GM12878 (cell line): ENCODE results near the gene TTLL8. TPM values are rescaled to one million over a fixed set of nuclear protein-coding genes. Genes with fewer than 3 reads are reported as not detected.

Experiments used
- ATAC-seq: fragments of 200-7000 bp; cut with Tn5 transposase; 3 replicates; pipeline ENCODE4 v1.9.1; 2020; ENCODE audit warnings: mild to moderate bottlenecking, moderate library complexity
- BruUV-seq: library from RNA; stranded (reverse); fragments of 400-500 nt; replicated peaks from 2 replicates; lab custom pipeline; 2021; lab: Mats Ljungman, UMichigan
- CTCF ChIA-PET: fragments of 300-600 bp; sonication (Branson Sonifier 250); formaldehyde crosslinking; extraction: SDS; loops from one replicate; lab custom pipeline; 2021; ENCODE audit warnings: inconsistent platforms; lab: Yijun Ruan, JAX
- POLR2A ChIA-PET: fragments of 350-600 bp; formaldehyde crosslinking; extraction: SDS; loops from one replicate; lab custom pipeline; 2021; ENCODE audit warnings: inconsistent platforms; lab: Charles Lee
- RAD21 ChIA-PET: fragments of 300-600 bp; sonication (Branson Sonifier 250); formaldehyde crosslinking; loops from one replicate; lab custom pipeline; 2023; ENCODE audit warnings: antibody characterized with exemption; ENCODE audit not compliant: unreplicated experiment; lab: Charles Lee
- SMC1A ChIA-PET: fragments of 300-600 bp; sonication (Branson Sonifier 250); formaldehyde crosslinking; loops from one replicate; lab custom pipeline; 2023; ENCODE audit not compliant: unreplicated experiment, uncharacterized antibody; lab: Charles Lee
- DNase-seq: peaks from one replicate; pipeline ENCODE4 v3.0.0-alpha.2; 2011; ENCODE audit warnings: low read depth, low spot score
- FAIRE-seq: peaks from 3 replicates; lab custom pipeline; 2011; peaks lifted over from hg19 to GRCh38; lab: Jason Lieb, UNC
- H2AFZ ChIP-seq: 2 replicates; pipeline ENCODE4 v1.6.0; 2011; ENCODE audit warnings: low read depth, low read length, control low read depth; ENCODE audit not compliant: control insufficient read depth
- H3K27ac ChIP-seq: 2 replicates; pipeline ENCODE4 v1.5.1; 2011; ENCODE audit warnings: control low read depth; ENCODE audit not compliant: control insufficient read depth, insufficient read depth
- H3K27me3 ChIP-seq, 2 experiments: replicated peaks in 1 of 2; 2 replicates each; pipeline versions ENCODE4 v1.6.0 to v1.6.1; 2011; ENCODE audit warnings: low read length in 1 of 2; ENCODE audit not compliant: control insufficient read depth in 2 of 2, insufficient read depth in 2 of 2
- H3K36me3 ChIP-seq, 2 experiments: 2 replicates each; pipeline ENCODE4 v1.5.1; 2011; ENCODE audit warnings: low read length in 1 of 2; ENCODE audit not compliant: control insufficient read depth in 2 of 2, insufficient read depth in 2 of 2
- H3K4me1 ChIP-seq: 2 replicates; pipeline ENCODE4 v1.6.1; 2011; ENCODE audit warnings: mild to moderate bottlenecking, low read length, moderate library complexity, mixed read lengths; ENCODE audit not compliant: control insufficient read depth, insufficient read depth
- H3K4me2 ChIP-seq: 2 replicates; pipeline ENCODE4 v1.6.0; 2011; ENCODE audit warnings: control low read depth; ENCODE audit not compliant: control insufficient read depth, insufficient read depth
- H3K4me3 ChIP-seq: fragments of 200-600 bp; sonication (generic); 2 replicates; pipeline ENCODE4 v1.5.1; 2016
- H3K79me2 ChIP-seq: 2 replicates; pipeline ENCODE4 v1.6.0; 2011; ENCODE audit warnings: low read length; ENCODE audit not compliant: control insufficient read depth, insufficient read depth
- H3K9ac ChIP-seq: 2 replicates; pipeline ENCODE4 v1.8.0; 2011; ENCODE audit warnings: low read length, control low read depth, mixed read lengths; ENCODE audit not compliant: control insufficient read depth, insufficient read depth
- H3K9me3 ChIP-seq: replicated peaks from 3 replicates; pipeline ENCODE4 v1.5.1; 2011; ENCODE audit warnings: mild to moderate bottlenecking, low read length; ENCODE audit not compliant: control insufficient read depth, insufficient read depth
- H4K20me1 ChIP-seq: 2 replicates; pipeline ENCODE4 v1.6.0; 2011; ENCODE audit not compliant: control insufficient read depth, insufficient read depth
- ATF2 ChIP-seq: IDR thresholded peaks from 2 replicates; pipeline ENCODE4 v1.6.1; 2012; ENCODE audit warnings: low read length, inconsistent platforms
- BMI1 ChIP-seq: fragments of 450-650 bp; IDR thresholded peaks from 2 replicates; pipeline ENCODE4 v1.6.1; 2016; ENCODE audit warnings: mild to moderate bottlenecking, moderate library complexity, borderline replicate concordance
- EP300 ChIP-seq, 2 experiments: fragments of 150-350 bp in 1 of 2; IDR thresholded peaks; 2 replicates each; pipeline ENCODE4 v1.6.1; 2011 to 2012; ENCODE audit warnings: low read depth in 2 of 2, low read length in 2 of 2, borderline replicate concordance in 1 of 2, improper control_type of control experiment in 1 of 2, inconsistent platforms in 1 of 2; ENCODE audit not compliant: control insufficient read depth in 1 of 2
- IKZF1 ChIP-seq: fragments of 450-650 bp; conservative IDR thresholded peaks from 2 replicates; pipeline ENCODE4 v1.6.1; 2017; ENCODE audit warnings: antibody characterized with exemption, mild to moderate bottlenecking
- IRF4 ChIP-seq: IDR thresholded peaks from 2 replicates; pipeline ENCODE4 v1.6.1; 2011; ENCODE audit warnings: low read depth, low read length
- PBX3 ChIP-seq: IDR thresholded peaks from 2 replicates; pipeline ENCODE4 v1.6.1; 2011; ENCODE audit warnings: mild to moderate bottlenecking, low read depth, low read length, moderate library complexity; ENCODE audit not compliant: insufficient replicate concordance
- POLR2A ChIP-seq: IDR thresholded peaks from 2 replicates; pipeline ENCODE4 v1.6.1; 2011; ENCODE audit warnings: low read depth, mild to moderate bottlenecking, low read length
- RAD51 ChIP-seq: fragments of 450-650 bp; IDR thresholded peaks from 2 replicates; pipeline ENCODE4 v1.6.1; 2016; ENCODE audit warnings: moderate library complexity, mild to moderate bottlenecking, inconsistent platforms
- SP1 ChIP-seq: IDR thresholded peaks from one replicate; pipeline ENCODE4 v1.6.1; 2011; ENCODE audit warnings: low read depth, low read length
- STAT3 ChIP-seq: IDR thresholded peaks from 2 replicates; pipeline ENCODE4 v1.6.1; 2011; ENCODE audit warnings: low read depth, low read length, improper control_type of control experiment
- WGBS: methylation state at CpG from one replicate; pipeline ENCODE4 v1.1.6; 2016; ENCODE audit warnings: low lambda C conversion rate; ENCODE audit not compliant: insufficient replicate concordance, insufficient coverage; ENCODE audit errors: missing lambda C conversion rate; 5-methylcytosine and 5-hydroxymethylcytosine counted together
- in situ Hi-C: fragments of 300-500 bp; cut with MboI; formaldehyde crosslinking; loops from 9 replicates; pipeline ENCODE4 v1.14.3; 2018; ENCODE audit warnings: mixed read lengths
- intact Hi-C: fragments of 100-400 bp; cut with micrococcal nuclease; formaldehyde crosslinking; loops from one replicate; pipeline ENCODE4 v1.14.2; 2022; ENCODE audit not compliant: unreplicated experiment
- polyA plus RNA-seq, 11 experiments: library from polyadenylated mRNA; depleted of rRNA in 4 of 11; unstranded in 6 of 11; stranded (reverse) in 5 of 11; fragments of >200 nt; fragmentation: Nextera tagmentation in 4 of 11; fragmentation: Illumina TruSeq in 1 of 11; extraction: Ambion mirVana in 4 of 11; extraction: Trizol in 1 of 11; gene quantifications; 1 replicate in 1 of 11; 2 replicates in 10 of 11; pipeline versions ENCODE4 v1.2.1 to v1.2.3, GENCODE V29; 2011 to 2016; ENCODE audit warnings: inconsistent platforms in 2 of 11, missing spikeins in 2 of 11, low read depth in 1 of 11
- total RNA-seq, 4 experiments: library from RNA; depleted of rRNA in 3 of 4; stranded (reverse); fragments of >200 nt in 3 of 4; fragmentation: Illumina TruSeq in 1 of 4; extraction: Trizol in 1 of 4; gene quantifications; 2 replicates each; pipeline versions ENCODE4 v1.2.1 to v1.2.3, GENCODE V29; 2013 to 2021
- TF ChIP-seq, protein P1 (sequence below): IDR thresholded peaks from 2 replicates; pipeline ENCODE4 v1.6.1; 2011; ENCODE audit warnings: low read depth, mild to moderate bottlenecking, low read length, moderate library complexity, borderline replicate concordance; ENCODE audit errors: extremely low read depth
- TF ChIP-seq, protein P2 (sequence below): fragments of 450-650 bp; formaldehyde crosslinking; IDR thresholded peaks from 2 replicates; pipeline ENCODE4 v1.4.0; 2022; ENCODE audit warnings: mild to moderate bottlenecking, moderate library complexity

Gene TTLL8
- total and polyA plus RNA-seq, 10 of the 15 experiments (the other 5 are each of a cell fraction or from before 2014, with no cell fraction given): not detected

DNA sequence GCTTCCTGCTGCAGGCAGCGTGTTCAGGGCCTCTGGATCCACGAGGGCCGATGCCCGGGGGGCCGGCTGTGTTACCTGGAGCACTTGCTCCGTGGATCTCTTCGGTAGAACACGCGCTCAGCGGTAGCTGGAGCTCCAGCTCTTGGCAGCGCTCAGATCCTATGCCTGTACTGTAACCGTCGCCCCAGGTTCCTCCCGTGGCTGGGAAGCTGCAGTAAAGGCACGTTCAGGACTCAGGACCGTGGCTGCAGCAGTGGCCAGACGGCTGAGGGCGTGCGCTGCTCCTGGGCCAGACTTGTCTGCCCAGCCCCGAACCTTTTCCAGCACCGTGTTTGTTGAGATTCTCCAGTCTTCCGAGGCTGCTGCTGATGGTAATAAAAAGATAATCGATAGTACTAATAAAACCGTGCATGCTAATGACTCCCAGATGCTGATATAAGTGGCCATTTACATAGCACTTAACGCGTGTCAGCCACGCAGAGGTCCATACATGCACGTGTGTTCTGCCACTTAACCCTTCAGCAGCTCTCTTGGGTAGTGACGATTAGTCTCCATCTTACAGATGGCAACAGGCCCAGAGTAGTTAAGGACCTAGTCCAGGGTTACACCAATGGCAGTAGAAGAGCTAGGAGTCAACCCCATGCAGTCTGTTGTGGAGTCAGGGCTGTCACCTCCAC lies 33.1 kb upstream of the TTLL8 start:
- ChIA-PET RAD21 (no interaction called here), CTCF (no interaction called here), POLR2A (no interaction called here)
- H4K20me1 ChIP-seq: no peaks in the 10 kb centered on the region
- no peak overlapping the region for H3K4me2 ChIP-seq
- no peaks in the 10 kb centered on the region for H3K36me3 ChIP-seq
- no peak overlapping the region for H3K27ac ChIP-seq
- H2AFZ ChIP-seq: no peak overlapping the region
- in situ Hi-C loops (no loop called here), intact Hi-C loops (no loop called here)
- no peak for ATAC-seq
- H3K27me3 ChIP-seq: peaks cover 0 to 2% of the 10 kb centered on the region in 2 experiments; a peak in 1 of 4 replicates
- 75% methylated on average over 29 of the region's 29 CpGs for WGBS
- peaks cover 9% of the 10 kb centered on the region; the same call in 1 of the 3 replicates for H3K9me3 ChIP-seq
- FAIRE-seq: no peak
- no peak overlapping the region for H3K4me3 ChIP-seq
- no peak overlapping the region for H3K9ac ChIP-seq
- TF ChIP-seq SP1 (no peak), STAT3 (no peak), POLR2A (no peak), ATF2 (no peak), IRF4 (no peak)
- TF ChIP-seq, protein P1, sequence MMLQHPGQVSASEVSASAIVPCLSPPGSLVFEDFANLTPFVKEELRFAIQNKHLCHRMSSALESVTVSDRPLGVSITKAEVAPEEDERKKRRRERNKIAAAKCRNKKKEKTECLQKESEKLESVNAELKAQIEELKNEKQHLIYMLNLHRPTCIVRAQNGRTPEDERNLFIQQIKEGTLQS: no peak
- TF ChIP-seq, all 136 proteins: peak for 0
- H3K4me1 ChIP-seq: no peaks in the 10 kb centered on the region
- BruUV-seq: no TSS peak
- DNase-seq: no peak
- H3K79me2 ChIP-seq: no peaks in the 10 kb centered on the region
- SMC1A ChIA-PET: no interaction called here

GRCh38 chr22:50090412-50090714 lies 32.3 kb upstream of the TTLL8 start:
- no peak overlapping the region for H3K4me3 ChIP-seq
- no peak overlapping the region for H3K27ac ChIP-seq
- H3K9ac ChIP-seq: no peak overlapping the region
- 96% methylated on average over 21 of the region's 22 CpGs for WGBS
- no peaks in the 10 kb centered on the region for H3K36me3 ChIP-seq
- no peaks in the 10 kb centered on the region for H3K4me1 ChIP-seq
- H2AFZ ChIP-seq: no peak overlapping the region
- DNase-seq: no peak
- peaks cover 9% of the 10 kb centered on the region; the same call in 1 of the 3 replicates for H3K9me3 ChIP-seq
- no peak overlapping the region for H3K4me2 ChIP-seq
- no peaks in the 10 kb centered on the region for H4K20me1 ChIP-seq
- ATAC-seq: no peak
- no peak for FAIRE-seq
- intact Hi-C loops (no loop called here), in situ Hi-C loops (no loop called here)
- no peaks in the 10 kb centered on the region for H3K79me2 ChIP-seq
- RAD21 ChIA-PET: no interaction called here
- CTCF ChIA-PET: no interaction called here
- H3K27me3 ChIP-seq: peaks cover 1 to 2% of the 10 kb centered on the region in 2 experiments; a peak in 1 of 4 replicates
- POLR2A ChIA-PET: no interaction called here
- BruUV-seq: no TSS peak
- SMC1A ChIA-PET: no interaction called here
- TF ChIP-seq BMI1: no peak
- TF ChIP-seq, protein P2, sequence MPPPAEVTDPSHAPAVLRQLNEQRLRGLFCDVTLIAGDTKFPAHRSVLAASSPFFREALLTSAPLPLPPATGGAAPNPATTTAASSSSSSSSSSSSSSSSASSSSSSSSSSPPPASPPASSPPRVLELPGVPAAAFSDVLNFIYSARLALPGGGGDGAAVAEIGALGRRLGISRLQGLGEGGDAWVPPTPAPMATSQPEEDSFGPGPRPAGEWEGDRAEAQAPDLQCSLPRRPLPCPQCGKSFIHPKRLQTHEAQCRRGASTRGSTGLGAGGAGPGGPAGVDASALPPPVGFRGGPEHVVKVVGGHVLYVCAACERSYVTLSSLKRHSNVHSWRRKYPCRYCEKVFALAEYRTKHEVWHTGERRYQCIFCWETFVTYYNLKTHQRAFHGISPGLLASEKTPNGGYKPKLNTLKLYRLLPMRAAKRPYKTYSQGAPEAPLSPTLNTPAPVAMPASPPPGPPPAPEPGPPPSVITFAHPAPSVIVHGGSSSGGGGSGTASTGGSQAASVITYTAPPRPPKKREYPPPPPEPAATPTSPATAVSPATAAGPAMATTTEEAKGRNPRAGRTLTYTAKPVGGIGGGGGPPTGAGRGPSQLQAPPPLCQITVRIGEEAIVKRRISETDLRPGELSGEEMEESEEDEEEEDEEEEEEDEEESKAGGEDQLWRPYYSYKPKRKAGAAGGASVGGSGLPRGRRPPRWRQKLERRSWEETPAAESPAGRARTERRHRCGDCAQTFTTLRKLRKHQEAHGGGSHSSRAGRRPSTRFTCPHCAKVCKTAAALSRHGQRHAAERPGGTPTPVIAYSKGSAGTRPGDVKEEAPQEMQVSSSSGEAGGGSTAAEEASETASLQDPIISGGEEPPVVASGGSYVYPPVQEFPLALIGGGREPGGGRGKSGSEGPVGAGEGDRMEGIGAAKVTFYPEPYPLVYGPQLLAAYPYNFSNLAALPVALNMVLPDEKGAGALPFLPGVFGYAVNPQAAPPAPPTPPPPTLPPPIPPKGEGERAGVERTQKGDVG (CRISPR knock-in tag): no peak
- no peak for TF ChIP-seq EP300 (IDR thresholded peaks at IDR 0.05; ENCODE audit: borderline replicate concordance in 1 of 2, control insufficient read depth in 1 of 2, low read depth in 2 of 2, low read length in 2 of 2)
- TF ChIP-seq RAD51: no peak
- no peak for TF ChIP-seq IKZF1
- no peak for TF ChIP-seq PBX3
